Esophagus squamous epithelium (tissue), 4 donors: ENCODE data around the gene SNED1.

Experiments used
- POLR2A ChIP-seq, 4 donors: fragments of 450-650 bp; IDR thresholded peaks; one replicate each; pipeline ENCODE4 v1.6.1; 2017; ENCODE audit warnings: antibody characterized with exemption in 4 of 4, mild to moderate bottlenecking in 4 of 4, moderate library complexity in 3 of 4
- TF ChIP-seq, protein P1 (sequence below), 6 experiments: fragments of 450-650 bp in 4 of 6; fragments of 200-600 bp in 2 of 6; sonication (generic) in 2 of 6; IDR thresholded peaks; one replicate each; pipeline ENCODE4 v1.5.1; 2016 to 2019; ENCODE audit warnings: antibody characterized with exemption in 6 of 6, mild to moderate bottlenecking in 4 of 6, moderate library complexity in 4 of 6

DNA sequence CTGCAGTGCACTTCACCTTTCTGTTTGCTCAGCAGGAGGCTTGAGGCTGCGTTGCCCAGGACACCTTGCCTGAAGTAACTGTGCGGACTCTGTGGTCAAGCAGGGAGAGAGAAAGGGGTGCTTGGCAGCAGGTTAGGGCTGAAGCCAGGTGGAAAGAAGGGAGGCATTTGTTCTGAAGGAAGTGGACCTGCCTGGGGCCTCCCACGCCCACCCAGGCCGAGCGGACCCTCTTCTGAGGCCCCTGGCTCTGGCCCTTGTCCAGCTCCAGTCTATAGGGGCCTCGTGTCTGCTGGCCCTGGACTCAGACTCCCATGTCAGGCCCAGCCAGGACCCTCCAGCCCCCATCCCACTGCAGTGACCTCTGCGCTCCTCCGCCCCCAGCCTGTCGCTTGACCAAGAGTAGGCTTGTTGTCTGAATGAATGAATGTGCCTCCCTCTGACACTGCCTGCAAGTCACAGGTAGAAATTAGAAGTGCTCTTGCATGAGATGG is 2.5 kb downstream of the SNED1 start:
- TF ChIP-seq, protein P1, sequence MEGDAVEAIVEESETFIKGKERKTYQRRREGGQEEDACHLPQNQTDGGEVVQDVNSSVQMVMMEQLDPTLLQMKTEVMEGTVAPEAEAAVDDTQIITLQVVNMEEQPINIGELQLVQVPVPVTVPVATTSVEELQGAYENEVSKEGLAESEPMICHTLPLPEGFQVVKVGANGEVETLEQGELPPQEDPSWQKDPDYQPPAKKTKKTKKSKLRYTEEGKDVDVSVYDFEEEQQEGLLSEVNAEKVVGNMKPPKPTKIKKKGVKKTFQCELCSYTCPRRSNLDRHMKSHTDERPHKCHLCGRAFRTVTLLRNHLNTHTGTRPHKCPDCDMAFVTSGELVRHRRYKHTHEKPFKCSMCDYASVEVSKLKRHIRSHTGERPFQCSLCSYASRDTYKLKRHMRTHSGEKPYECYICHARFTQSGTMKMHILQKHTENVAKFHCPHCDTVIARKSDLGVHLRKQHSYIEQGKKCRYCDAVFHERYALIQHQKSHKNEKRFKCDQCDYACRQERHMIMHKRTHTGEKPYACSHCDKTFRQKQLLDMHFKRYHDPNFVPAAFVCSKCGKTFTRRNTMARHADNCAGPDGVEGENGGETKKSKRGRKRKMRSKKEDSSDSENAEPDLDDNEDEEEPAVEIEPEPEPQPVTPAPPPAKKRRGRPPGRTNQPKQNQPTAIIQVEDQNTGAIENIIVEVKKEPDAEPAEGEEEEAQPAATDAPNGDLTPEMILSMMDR (IDR thresholded peaks at IDR 0.05), result no peak
- no peak for TF ChIP-seq POLR2A (IDR thresholded peaks at IDR 0.05)
